Lower lobe of right lung (tissue), 2 donors: ENCODE results near the gene SERTAD4. TPM values are rescaled to one million over a fixed set of nuclear protein-coding genes. Genes with fewer than 3 reads are reported as not detected.
"Not testable (repeated sequence)": the region's sequence is repeated elsewhere in the genome, so short reads cannot be mapped to it uniquely, and the experiment has no call there.

Experiments used
- ATAC-seq, 2 donors: fragments of 200-7000 bp; cut with Tn5 transposase; one replicate each; pipeline ENCODE4 v1.9.1; 2020 to 2022; ENCODE audit warnings: mild to moderate bottlenecking in 2 of 2, moderate library complexity in 2 of 2
- DNase-seq: peaks from one replicate; pipeline ENCODE4 v3.0.0-alpha.2; 2020
- H3K27ac ChIP-seq: fragments of 200-600 bp; one replicate; pipeline ENCODE4 v1.8.0; 2022
- H3K27me3 ChIP-seq: fragments of 200-600 bp; one replicate; pipeline ENCODE4 v1.8.0; 2022; ENCODE audit warnings: low read depth
- H3K36me3 ChIP-seq: fragments of 200-600 bp; one replicate; pipeline ENCODE4 v1.8.0; 2022; ENCODE audit warnings: mild to moderate bottlenecking
- H3K4me1 ChIP-seq: fragments of 200-600 bp; one replicate; pipeline ENCODE4 v1.8.0; 2022
- H3K4me3 ChIP-seq: fragments of 200-600 bp; one replicate; pipeline ENCODE4 v1.8.0; 2022; ENCODE audit warnings: mild to moderate bottlenecking
- H3K9me3 ChIP-seq: fragments of 200-600 bp; one replicate; pipeline ENCODE4 v1.8.0; 2022
- intact Hi-C: fragments of 100-400 bp; cut with DNase I; formaldehyde crosslinking; loops from one replicate; pipeline ENCODE4 v1.11.0; 2022
- total RNA-seq: library from RNA; stranded (reverse); fragmentation: NEBNext Ultra II Directional; extraction: Animal tissue kit (Norgen Biotek cat#: 25700); gene quantifications from one replicate; pipeline ENCODE4 v1.2.1, GENCODE V29; 2021
- TF ChIP-seq, protein P1 (sequence below): fragments of 200-600 bp; IDR thresholded peaks from one replicate; pipeline ENCODE4 v1.8.0; 2022; ENCODE audit warnings: antibody characterized with exemption, mild to moderate bottlenecking
- donor health status: DM: no; HTN: yes; CAD: no; lungs with severe emphysema.

Gene SERTAD4
- total RNA-seq, 1 donor from 2014 or later, result 4.3 TPM

DNA sequence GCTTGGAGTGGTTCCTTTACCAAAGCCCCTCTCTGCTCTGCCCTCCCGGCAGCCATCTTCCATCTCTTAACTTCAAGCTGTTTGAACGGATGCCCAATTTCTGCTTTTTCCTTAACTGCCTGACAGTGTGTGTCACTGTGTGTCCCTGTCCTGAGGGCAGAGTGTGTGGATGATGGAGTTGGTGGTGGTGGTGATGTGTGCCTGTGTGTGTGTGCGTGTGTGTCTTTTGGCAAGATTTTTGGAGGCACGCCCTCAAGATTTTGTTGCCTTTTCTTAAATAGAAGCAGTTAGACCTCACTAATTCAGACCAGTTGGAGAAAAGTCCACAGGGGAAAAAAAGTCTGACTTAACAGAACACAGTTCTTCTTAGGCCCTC is 30.3 kb downstream of the SERTAD4 start:
- no peak for DNase-seq
- Histone ChIP-seq H3K4me1 (peaks cover 19% of the 10 kb centered on the region), H3K27me3 (no peaks in the 10 kb centered on the region), H3K36me3 (no peaks in the 10 kb centered on the region), H3K27ac (no peak overlapping the region), H3K9me3 (no peaks in the 10 kb centered on the region), H3K4me3 (no peak overlapping the region)
- peak; percentile 16 to 25 for ATAC-seq
- intact Hi-C loops, result no loop called here
- TF ChIP-seq, protein P1, sequence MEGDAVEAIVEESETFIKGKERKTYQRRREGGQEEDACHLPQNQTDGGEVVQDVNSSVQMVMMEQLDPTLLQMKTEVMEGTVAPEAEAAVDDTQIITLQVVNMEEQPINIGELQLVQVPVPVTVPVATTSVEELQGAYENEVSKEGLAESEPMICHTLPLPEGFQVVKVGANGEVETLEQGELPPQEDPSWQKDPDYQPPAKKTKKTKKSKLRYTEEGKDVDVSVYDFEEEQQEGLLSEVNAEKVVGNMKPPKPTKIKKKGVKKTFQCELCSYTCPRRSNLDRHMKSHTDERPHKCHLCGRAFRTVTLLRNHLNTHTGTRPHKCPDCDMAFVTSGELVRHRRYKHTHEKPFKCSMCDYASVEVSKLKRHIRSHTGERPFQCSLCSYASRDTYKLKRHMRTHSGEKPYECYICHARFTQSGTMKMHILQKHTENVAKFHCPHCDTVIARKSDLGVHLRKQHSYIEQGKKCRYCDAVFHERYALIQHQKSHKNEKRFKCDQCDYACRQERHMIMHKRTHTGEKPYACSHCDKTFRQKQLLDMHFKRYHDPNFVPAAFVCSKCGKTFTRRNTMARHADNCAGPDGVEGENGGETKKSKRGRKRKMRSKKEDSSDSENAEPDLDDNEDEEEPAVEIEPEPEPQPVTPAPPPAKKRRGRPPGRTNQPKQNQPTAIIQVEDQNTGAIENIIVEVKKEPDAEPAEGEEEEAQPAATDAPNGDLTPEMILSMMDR, result no peak

DNA sequence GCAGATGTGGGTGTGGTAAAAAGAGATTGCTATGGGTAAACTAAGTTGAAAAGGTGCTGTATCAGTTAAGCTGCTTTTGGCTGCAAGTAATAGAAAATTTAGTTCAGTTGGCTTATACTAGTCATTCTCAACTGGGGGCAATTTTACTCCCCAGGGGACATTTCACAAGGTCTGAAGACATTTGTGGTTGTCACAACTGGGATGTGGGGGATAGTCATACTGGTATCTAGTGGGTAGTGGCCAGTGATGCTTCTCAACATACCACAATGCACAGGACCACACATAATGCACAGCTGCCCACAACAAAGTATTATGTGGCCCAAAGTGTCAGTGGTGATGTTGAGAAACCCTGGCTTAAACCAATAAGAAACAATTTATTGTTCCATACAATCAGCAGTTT is 31.4 kb downstream of the SERTAD4 start:
- Histone ChIP-seq H3K4me1 (peaks cover 19% of the 10 kb centered on the region), H3K36me3 (no peaks in the 10 kb centered on the region), H3K27me3 (no peaks in the 10 kb centered on the region), H3K9me3 (no peaks in the 10 kb centered on the region), H3K27ac (no peak overlapping the region), H3K4me3 (no peak overlapping the region)
- TF ChIP-seq, protein P1, result no peak
- intact Hi-C loops, result no loop called here
- no peak for DNase-seq
- ATAC-seq, result no peak

DNA sequence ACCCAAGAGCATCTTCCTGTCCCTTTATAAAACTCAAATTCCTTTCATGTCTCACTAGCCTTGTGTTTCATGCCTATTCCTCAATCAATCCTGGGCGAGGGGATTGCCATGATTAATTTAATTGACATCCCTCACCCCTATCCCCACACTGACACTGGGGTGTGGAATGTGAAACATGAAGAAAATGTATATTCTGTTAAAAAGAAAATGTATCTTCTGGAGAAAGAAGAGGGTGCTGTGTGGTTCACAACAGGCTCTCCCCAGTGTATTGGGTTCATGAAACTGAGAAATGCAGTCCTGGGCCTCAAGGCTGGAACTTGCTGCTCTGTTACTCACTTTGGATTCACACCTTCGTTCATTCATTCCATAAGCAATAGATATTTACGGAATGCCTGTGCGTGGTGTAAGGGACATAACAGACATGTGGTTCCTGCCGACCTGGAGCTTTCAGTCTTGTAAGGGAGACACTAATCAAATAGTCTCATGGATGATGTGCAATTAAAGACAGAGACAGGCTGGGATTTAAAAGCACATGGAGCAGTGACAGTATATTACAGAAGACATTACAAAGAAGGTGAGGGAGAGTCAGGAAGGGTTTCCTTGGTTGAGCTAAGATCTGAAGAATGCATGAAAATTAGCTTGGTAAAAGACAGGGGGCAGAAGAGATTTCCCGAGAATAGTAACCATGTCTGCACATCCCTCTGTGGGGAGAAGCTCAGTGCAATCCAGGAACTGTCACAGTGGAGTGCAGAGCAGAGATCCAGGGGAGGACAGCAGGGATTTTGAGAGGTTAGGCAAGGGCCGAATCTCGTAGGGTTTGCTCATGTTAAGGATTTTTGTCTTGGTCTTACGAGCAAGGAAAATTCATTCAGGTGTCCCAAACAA is 32.1 kb downstream of the SERTAD4 start:
- H3K4me3 ChIP-seq, result no peak overlapping the region
- peaks cover 19% of the 10 kb centered on the region for H3K4me1 ChIP-seq
- TF ChIP-seq, protein P1, result no peak
- no peak overlapping the region for H3K27ac ChIP-seq
- DNase-seq (no peak), ATAC-seq (no peak)
- no peaks in the 10 kb centered on the region for H3K36me3 ChIP-seq
- H3K9me3 ChIP-seq, result no peaks in the 10 kb centered on the region
- intact Hi-C loops, result no loop called here
- no peaks in the 10 kb centered on the region for H3K27me3 ChIP-seq

DNA sequence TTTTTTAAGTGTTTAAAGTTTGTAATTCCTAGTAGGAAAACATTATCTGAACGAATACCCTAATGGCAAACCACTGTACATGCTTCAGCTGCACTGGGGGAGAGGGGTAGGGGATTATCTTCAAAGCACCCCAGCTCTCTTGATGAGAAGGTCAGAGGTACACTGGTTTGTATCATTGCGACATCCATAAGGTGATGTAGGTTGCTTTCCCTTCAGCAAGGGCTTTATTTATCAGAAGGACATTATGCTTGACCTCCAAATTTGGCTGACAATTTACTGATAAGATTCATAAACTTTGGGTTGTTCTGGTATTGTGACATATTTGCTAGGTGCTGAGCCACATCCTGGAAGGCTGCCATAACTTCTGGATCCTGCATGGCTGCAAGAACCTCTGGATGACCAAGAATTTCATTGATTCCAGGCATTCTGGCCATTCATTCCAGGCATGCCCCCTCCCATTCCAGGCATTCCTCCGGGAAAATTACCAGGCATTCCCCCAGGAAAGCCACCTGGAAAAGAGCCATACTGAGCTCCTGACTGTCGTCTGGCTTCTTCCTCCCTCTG is 32.9 kb downstream of the SERTAD4 start:
- not testable (repeated sequence) for ATAC-seq, H3K4me3 ChIP-seq, DNase-seq

DNA sequence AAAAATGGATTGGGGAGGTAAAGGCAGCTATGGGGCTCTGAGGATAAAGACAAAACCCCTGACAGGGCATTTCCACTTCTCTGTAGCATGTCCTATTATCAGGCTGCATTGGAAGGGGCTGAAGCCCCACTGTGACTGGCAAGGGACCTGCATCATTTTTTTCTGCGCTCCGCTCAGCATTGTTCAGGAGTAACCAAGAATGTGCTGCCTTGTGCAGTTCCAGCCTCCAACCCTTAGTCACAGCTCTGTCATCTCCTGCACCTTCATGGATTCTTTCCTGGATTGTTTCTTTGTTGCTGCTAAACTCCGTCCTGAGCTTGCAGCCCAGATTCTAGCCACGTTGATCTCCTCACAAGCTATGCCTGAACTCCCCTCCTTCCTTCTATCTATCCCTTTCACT is 37.4 kb downstream of the SERTAD4 start:
- Histone ChIP-seq H3K4me3 (no peak overlapping the region), H3K9me3 (no peaks in the 10 kb centered on the region), H3K4me1 (no peaks in the 10 kb centered on the region), H3K36me3 (no peaks in the 10 kb centered on the region), H3K27ac (no peak overlapping the region), H3K27me3 (no peaks in the 10 kb centered on the region)
- TF ChIP-seq, protein P1, result no peak
- ATAC-seq (no peak), DNase-seq (no peak)
- intact Hi-C loops, result no loop called here

More for the DNA sequence above, 32.9 kb downstream of the SERTAD4 start:
- peaks cover 19% of the 10 kb centered on the region for H3K4me1 ChIP-seq
- H3K9me3 ChIP-seq, H3K27me3 ChIP-seq, H3K36me3 ChIP-seq, intact Hi-C loops, H3K27ac ChIP-seq: not testable (repeated sequence)

DNA sequence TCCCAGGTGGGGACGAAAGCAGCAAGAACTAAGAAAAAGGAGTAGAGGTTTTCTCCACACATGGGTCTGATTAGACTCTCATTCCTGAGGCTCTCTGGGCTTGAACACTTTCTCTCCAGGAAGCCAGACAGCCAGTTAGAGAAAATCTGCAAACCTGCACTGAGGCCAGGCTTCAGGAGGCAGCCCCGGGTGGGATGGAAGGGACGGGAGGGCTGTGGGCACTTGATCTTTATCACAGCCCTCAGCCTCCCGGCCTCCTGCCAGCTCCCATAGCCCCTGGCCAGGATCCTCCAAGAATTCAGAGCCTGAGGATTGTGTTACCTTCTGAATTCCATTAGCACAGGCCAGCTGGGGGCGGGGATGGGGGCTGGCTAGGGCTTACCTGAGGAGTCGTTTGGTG is 40.1 kb downstream of the SERTAD4 start:
- DNase-seq, result no peak
- Histone ChIP-seq H3K4me1 (no peaks in the 10 kb centered on the region), H3K4me3 (no peak overlapping the region), H3K27me3 (no peaks in the 10 kb centered on the region), H3K27ac (no peak overlapping the region), H3K36me3 (no peaks in the 10 kb centered on the region), H3K9me3 (no peaks in the 10 kb centered on the region)
- ATAC-seq, result no peak
- TF ChIP-seq, protein P1, result no peak
- intact Hi-C loops, result no loop called here
